Endothelial cell of umbilical vein (primary cell): ENCODE measurements around the gene HECW1.

ENCODE experiments used
- CTCF ChIP-seq, 2 donors: IDR thresholded peaks; 1 replicate in 1 of 2; 2 replicates in 1 of 2; pipeline ENCODE4 v1.5.1; 2011; ENCODE audit warnings: low read length in 2 of 2, mild to moderate bottlenecking in 2 of 2, moderate library complexity in 2 of 2, control low read depth in 1 of 2, inconsistent platforms in 1 of 2, low read depth in 1 of 2; ENCODE audit not compliant: insufficient read depth in 1 of 2; ENCODE audit errors: extremely low read depth in 1 of 2
- EZH2 ChIP-seq: IDR thresholded peaks from 2 replicates; pipeline ENCODE4 v1.6.1; 2012; ENCODE audit warnings: borderline replicate concordance, low read depth, mild to moderate bottlenecking, moderate library complexity, low read length, inconsistent platforms; ENCODE audit not compliant: severe bottlenecking
- JUN ChIP-seq: IDR thresholded peaks from 2 replicates; pipeline ENCODE4 v1.6.1; 2011; ENCODE audit warnings: borderline replicate concordance, low read depth; ENCODE audit not compliant: insufficient read length, insufficient read depth

- TF ChIP-seq CTCF (IDR thresholded peaks at IDR 0.05; ENCODE audit: extremely low read depth in 1 of 2, insufficient read depth in 1 of 2, low read depth in 1 of 2, low read length in 2 of 2) (no peak), JUN (no peak), EZH2 (no peak)
Observed at GRCh38 chr7:43196379-43196778, 83.9 kb downstream of the HECW1 start.
